CD4-positive, alpha-beta T cell treated with Interleukin-6 at 100 ng/mL for 8 hours (primary cell): ENCODE results near the gene CNN1.

ENCODE experiments used
- DNase-seq: peaks from one replicate; pipeline ENCODE4 v3.0.0-alpha.2; 2020; ENCODE audit warnings: mixed read lengths, low spot score

CNN1 gene

GRCh38 chr19:11538232-11539036, at the start of gene CNN1:
TSS of gene CNN1 (plus strand) at chr19:11538851. CDS start at chr19:11538928, 77 bp downstream.
- DNase-seq = no peak

DNA sequence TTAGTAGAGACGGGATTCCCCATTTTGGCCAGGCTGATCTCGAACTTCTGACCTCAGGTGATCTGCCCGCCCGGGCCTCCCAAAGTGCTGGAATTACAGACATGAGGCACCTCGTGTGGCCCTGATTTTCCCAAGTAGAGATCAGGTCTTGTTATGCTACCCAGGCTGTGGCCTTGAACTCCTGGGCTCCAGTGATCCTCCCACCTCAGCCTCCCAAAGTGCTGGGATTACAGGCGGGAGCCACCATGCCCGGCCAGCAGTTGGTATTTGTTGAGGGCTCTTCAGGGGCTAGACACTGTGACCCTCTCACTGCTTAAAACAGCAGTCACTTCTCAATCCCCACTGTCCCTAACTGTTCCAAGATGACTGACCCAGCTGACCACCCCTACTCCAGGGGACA, 49.3 kb upstream of the CNN1 start:
- no peak for DNase-seq

- no peak for DNase-seq
Measured at GRCh38 chr19:11494634-11495285, 43.9 kb upstream of the CNN1 start.

- no peak for DNase-seq
Measured at GRCh38 chr19:11495481-11495880, 43.2 kb upstream of the CNN1 start.

GRCh38 chr19:11495885-11496284, 42.8 kb upstream of the CNN1 start:
- DNase-seq = no peak

GRCh38 chr19:11496391-11497163, 42.1 kb upstream of the CNN1 start:
- DNase-seq = peak; percentile 47

DNA sequence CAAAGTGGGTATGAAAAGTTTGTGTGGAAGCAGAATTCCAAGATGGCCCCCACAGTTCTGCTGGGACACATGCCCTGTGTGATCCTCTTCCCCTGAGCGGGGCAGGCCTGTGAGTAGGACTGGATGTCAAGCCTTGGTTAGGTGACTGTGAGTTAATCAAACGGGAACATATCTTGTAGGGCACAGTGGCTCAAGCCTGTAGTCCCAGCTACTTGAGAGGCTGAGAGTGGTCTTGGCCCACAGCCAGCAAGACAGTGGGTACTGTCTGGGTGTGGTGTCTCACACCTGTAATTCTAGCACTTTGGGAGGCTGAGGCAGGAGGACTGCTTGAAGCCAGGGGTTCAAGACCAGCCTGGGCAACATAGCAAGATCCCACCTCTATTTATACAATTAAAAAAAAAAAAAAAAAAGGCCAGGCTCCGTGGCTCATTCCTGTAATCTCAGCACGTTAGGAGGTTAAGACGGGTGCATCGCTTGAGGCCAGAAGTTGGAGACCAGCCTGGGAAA, 39.4 kb upstream of the CNN1 start:
- no peak for DNase-seq

DNA sequence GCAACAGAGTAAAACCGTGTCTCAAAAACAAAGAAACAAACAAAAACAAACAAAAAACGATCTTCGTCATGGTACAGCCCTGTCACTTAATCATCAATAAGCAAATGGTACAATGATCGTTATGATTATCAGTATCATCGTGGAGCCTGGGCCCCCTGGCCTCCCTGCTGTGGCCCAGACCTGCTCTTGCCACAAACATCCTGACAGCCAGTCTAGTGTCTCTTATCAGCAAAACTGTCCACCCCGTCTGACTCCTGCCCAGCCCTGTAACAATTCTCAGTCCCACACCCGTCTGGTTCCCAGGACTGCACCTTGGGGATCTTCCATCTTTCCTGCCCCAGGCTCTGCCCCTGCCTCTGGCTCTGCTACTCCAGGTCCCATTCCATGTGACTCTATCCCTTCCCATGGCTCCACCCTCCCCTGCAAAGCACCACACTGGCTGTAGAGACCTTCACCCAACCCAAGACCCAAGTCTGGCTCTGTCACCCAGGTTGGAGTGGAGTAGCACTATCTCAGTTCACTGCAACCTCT, 38.7 kb upstream of the CNN1 start:
- DNase-seq = no peak

DNA sequence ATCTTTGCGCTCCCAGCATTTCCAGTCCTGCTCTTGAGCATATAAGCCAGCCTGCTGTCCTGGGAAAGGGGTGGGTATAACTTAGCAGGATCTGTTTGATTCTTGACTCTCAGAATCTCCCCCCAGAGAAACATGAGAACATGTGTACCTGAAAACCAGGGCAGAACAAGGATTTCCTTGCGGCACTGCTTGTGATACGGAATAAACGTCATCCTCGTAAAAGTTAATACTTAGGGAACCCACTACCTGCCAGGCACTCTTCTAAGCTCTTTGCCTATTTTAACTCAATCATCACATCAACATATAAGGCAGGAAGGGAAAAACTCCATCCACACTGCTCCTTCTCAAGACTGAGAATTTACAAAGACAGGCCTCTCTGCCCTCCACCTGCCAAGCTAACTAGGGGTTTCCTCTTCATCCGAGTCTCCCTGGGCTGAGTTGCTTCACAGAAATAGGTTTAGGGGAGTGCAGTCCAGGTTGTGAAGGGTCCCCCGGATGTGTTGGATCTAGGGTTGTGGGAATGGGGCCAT, 34.1 kb upstream of the CNN1 start:
- DNase-seq = no peak

DNA sequence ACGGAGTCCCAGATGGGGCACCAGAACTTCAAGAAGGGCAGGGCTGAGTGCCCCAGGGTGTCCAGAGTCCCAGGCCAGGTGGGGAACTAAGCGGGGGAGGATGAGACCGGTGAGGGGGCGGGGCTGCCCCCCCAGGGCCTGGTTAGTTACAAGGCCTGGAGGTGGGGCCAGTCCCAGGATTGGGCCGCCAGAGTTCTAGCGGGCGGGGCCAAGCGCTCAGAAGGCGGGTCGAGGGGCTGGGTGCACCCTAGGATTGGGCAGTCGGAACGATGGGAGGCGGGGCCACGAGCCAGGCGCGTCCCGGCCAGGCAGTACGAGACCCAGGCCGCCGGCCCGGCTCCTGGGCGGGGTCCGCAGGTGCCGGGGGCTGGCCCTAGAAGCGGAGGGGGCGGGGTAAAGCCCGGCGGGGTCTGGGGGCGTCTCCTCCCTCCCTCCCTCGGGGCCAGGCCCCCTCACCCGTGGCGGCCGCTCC, 33.6 kb upstream of the CNN1 start:
- DNase-seq = peak; percentile 95

- peak; percentile 94 for DNase-seq
Measured at GRCh38 chr19:11505504-11506100, 33.0 kb upstream of the CNN1 start, which contains the start of gene ZNF653. TSS of gene ZNF653 (minus strand) at chr19:11505839. CDS start at chr19:11505786, 53 bp downstream.

- DNase-seq = no peak
Measured at GRCh38 chr19:11506101-11506555, 32.5 kb upstream of the CNN1 start.

GRCh38 chr19:11506967-11507366, 31.7 kb upstream of the CNN1 start:
- DNase-seq = no peak

GRCh38 chr19:11507370-11508078, 31.1 kb upstream of the CNN1 start:
- DNase-seq = no peak

DNA sequence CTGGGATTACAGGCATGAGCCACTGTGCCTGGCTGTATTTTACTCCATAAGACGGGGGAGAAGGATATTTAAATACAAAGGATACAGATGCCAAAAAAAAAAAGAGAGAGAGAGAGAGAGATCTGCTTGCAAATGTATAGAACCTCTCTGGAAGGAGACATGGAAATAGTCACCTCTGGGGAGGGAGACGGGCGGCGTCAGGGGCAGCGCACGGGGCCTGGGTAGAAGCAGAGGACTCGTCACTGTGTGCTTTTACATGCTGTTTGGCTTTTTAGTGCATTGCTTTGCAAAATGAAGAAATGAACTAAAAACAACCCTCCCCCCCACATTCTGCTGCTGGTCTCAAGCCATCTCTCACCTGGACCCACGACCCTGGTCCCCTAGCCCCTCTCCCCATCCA, 28.2 kb upstream of the CNN1 start:
- DNase-seq = no peak

GRCh38 chr19:11513946-11514345, 24.7 kb upstream of the CNN1 start:
- DNase-seq = no peak

DNA sequence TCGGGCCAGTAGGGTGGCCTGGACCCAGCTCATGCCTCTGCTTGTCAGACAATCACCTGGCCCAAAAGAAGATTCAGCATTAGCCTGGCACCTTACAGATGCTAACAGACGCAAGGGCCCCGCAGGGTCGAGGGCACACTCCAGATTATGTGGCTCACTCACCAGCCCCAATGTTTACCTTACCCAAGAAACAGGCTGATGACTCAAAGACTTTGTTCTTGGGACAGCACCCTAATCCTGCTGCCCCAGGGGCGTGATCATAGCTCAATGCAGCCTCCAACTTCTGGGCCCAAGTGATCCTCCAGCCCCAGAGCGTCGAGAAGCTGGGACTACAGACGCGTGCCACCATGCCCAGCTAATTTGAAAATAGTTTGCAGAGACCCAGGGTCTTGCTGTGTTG, 19.5 kb upstream of the CNN1 start:
- DNase-seq = no peak

DNA sequence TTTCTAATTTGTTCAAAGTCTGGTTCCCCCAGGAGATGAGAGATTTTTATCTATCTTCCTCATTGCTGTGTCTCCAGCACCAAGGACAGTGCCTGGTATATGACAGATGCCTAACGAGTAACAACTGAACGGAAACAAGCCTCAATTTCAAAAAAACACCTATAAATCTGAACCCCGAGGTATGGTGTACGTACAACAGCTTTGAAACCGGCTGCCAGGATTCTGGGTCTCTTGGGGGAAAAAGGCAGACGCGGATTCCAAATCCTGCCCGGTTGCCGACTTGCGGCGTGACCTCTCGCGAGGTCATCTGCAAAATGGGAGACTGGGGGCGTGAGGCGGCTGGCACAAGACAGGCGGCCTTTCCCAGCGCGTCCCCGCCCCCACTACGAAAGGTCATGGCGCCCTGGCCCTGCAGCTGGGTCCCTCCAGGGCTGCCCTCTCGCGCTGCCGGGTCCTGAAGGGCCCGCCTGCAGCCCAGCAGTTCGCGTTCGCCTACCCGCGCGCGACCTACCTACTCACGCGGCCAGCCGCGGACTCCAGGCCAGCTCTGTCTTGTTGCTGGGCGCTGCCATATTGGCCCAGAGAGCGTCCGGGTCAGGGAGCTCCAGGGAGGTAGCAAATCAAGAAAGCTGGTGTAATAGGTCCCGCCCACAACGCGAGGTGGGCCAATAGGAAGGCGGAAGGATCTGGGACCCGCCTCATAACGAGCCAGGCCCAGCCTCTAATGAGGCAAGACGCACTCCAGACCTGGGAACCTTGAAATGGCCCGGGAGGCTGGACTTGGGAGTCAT, 9.9 kb upstream of the CNN1 start, which contains the start of gene ECSIT:
Gene ECSIT, minus strand, starts transcription at position 584 of the 791 bp plus-strand sequence. CDS start 9,964 bp downstream, outside the sequence.
- DNase-seq = peak; percentile 93

- DNase-seq = no peak
Measured at GRCh38 chr19:11530432-11530831, 8.2 kb upstream of the CNN1 start.

DNA sequence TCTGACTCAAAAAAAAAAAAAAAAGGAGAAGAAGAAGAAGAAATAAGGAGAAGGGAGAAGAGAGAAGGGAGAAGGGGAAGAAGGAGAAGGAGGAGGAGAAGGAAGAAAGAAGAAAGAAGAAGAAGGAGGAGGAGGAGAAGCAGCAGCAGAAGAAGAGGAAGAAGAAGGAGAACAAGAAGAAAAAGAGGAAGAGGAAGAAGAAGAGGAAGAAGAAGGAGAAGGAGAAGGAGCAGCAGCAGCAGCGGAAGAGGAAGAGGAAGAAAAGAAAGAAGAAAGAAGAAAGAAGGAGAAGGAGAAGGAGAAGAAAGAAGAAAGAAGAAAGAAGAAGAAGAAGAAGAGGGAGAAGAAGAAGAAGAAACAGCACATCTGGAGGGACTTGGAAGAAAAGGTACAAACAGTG, 4.1 kb upstream of the CNN1 start:
- no peak for DNase-seq
